Bronchial epithelial cell (primary cell): ENCODE data around the gene BCAR1. TPM values are rescaled to one million over a fixed set of nuclear protein-coding genes. Genes with fewer than 3 reads are reported as not detected.
"Not testable (repeated sequence)": the region's sequence is repeated elsewhere in the genome, so short reads cannot be mapped to it uniquely, and the experiment has no call there.

ENCODE experiments used
- DNase-seq: peaks from one replicate; pipeline ENCODE4 v3.0.0-alpha.2; 2010; ENCODE audit warnings: low read depth
- FAIRE-seq: peaks from 2 replicates; lab custom pipeline; 2011; peaks lifted over from hg19 to GRCh38; lab: Jason Lieb, UNC
- H3K27me3 ChIP-seq: 2 replicates; pipeline ENCODE4 v1.5.1; 2011; ENCODE audit warnings: low read length; ENCODE audit not compliant: control insufficient read depth, insufficient read depth
- H3K36me3 ChIP-seq: 2 replicates; pipeline ENCODE4 v1.5.1; 2011; ENCODE audit warnings: low read length; ENCODE audit not compliant: control insufficient read depth, insufficient read depth
- H3K4me3 ChIP-seq: 2 replicates; pipeline ENCODE4 v1.5.1; 2011; ENCODE audit warnings: mild to moderate bottlenecking, low read depth, low read length, control low read depth
- CTCF ChIP-seq: IDR thresholded peaks from 2 replicates; pipeline ENCODE4 v1.5.1; 2011; ENCODE audit warnings: mild to moderate bottlenecking, moderate library complexity, low read length, control low read depth, inconsistent platforms; ENCODE audit not compliant: insufficient read depth, severe bottlenecking
- total RNA-seq: library from RNA; depleted of rRNA; stranded (reverse); fragments of >200 nt; gene quantifications from 2 replicates; pipeline ENCODE4 v1.2.1, GENCODE V29; 2014

The BCAR1 gene
- total RNA-seq, 1 donor from 2014 or later, result 44.2 TPM

GRCh38 chr16:75226550-75227360, 24.7 kb downstream of the BCAR1 start:
- DNase-seq (no peak), FAIRE-seq (no peak)
- Histone ChIP-seq H3K36me3 (peaks cover 10% of the 10 kb centered on the region), H3K4me3 (no peak overlapping the region), H3K27me3 (no peaks in the 10 kb centered on the region)
- TF ChIP-seq CTCF, result no peak

GRCh38 chr16:75225678-75226515, 25.5 kb downstream of the BCAR1 start:
- DNase-seq, result no peak
- no peak overlapping the region for H3K4me3 ChIP-seq
- no peaks in the 10 kb centered on the region for H3K27me3 ChIP-seq
- TF ChIP-seq CTCF, result no peak
- H3K36me3 ChIP-seq, result peaks cover 10% of the 10 kb centered on the region
- no peak for FAIRE-seq

- FAIRE-seq, result no peak
- H3K4me3 ChIP-seq, result no peak overlapping the region
- DNase-seq, result no peak
- H3K36me3 ChIP-seq, result peaks cover 10% of the 10 kb centered on the region
- TF ChIP-seq CTCF, result no peak
- no peaks in the 10 kb centered on the region for H3K27me3 ChIP-seq
Observed at GRCh38 chr16:75225092-75225491, 26.3 kb downstream of the BCAR1 start.

- DNase-seq (no peak), FAIRE-seq (no peak)
- no peak overlapping the region for H3K4me3 ChIP-seq
- peaks cover 4% of the 10 kb centered on the region for H3K36me3 ChIP-seq
- TF ChIP-seq CTCF, result no peak
- no peaks in the 10 kb centered on the region for H3K27me3 ChIP-seq
Observed at GRCh38 chr16:75224306-75225082, 26.9 kb downstream of the BCAR1 start.

- H3K36me3 ChIP-seq, H3K27me3 ChIP-seq, DNase-seq, H3K4me3 ChIP-seq: not testable (repeated sequence)
- peak; percentile 95 for FAIRE-seq
Observed at GRCh38 chr16:75223129-75223528, 28.3 kb downstream of the BCAR1 start.
